KOPT-K1 (cell line): ENCODE measurements around the gene GM2A.
"Not testable (repeated sequence)": the region's sequence is repeated elsewhere in the genome, so short reads cannot be mapped to it uniquely, and the experiment has no call there.

ENCODE experiments used
- H3K27ac ChIP-seq: fragments of 200-600 bp; sonication (generic); 2 replicates; pipeline ENCODE4 v1.5.1; 2016; ENCODE audit warnings: antibody characterized with exemption, mild to moderate bottlenecking, low read depth, low read length; ENCODE audit not compliant: poor library complexity, severe bottlenecking
- H3K36me3 ChIP-seq: fragments of 200-600 bp; sonication (generic); 2 replicates; pipeline ENCODE4 v1.5.1; 2017; ENCODE audit warnings: antibody characterized with exemption, mild to moderate bottlenecking, low read length, moderate library complexity; ENCODE audit not compliant: insufficient read depth
- H3K9me3 ChIP-seq: fragments of 200-600 bp; sonication (generic); 2 replicates; pipeline ENCODE4 v1.5.1; 2017; ENCODE audit warnings: antibody characterized with exemption, low read length, mild to moderate bottlenecking; ENCODE audit not compliant: insufficient read depth, poor library complexity, severe bottlenecking

Gene GM2A

DNA sequence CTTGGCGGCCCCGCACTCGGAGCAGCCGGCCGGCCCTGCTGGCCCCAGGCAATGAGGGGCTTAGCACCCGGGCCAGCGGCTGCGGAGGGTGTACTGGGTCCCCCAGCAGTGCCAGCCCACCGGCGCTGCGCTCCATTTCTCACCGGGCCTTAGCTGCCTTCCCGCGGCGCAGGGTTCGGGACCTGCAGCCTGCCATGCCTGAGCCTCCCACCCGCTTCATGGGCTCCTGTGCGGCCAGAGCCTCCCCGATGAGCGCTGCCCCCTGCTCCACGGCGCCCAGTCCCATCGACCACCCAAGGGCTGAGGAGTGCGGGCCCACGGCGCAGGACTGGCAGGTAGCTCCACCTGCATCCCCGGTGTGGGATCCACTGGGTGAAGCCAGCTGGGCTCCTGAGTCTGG is 56.3 kb downstream of the GM2A start:
- H3K27ac ChIP-seq, H3K36me3 ChIP-seq, H3K9me3 ChIP-seq: not testable (repeated sequence)

- H3K9me3 ChIP-seq, H3K36me3 ChIP-seq, H3K27ac ChIP-seq: not testable (repeated sequence)
Measured at GRCh38 chr5:151309821-151310220, 56.8 kb downstream of the GM2A start.

- Histone ChIP-seq H3K27ac (no peak overlapping the region), H3K36me3 (no peaks in the 10 kb centered on the region), H3K9me3 (peaks cover 5% of the 10 kb centered on the region)
Measured at GRCh38 chr5:151310932-151311331, 57.9 kb downstream of the GM2A start.

GRCh38 chr5:151312756-151313324 is 59.9 kb downstream of the GM2A start:
- H3K27ac ChIP-seq: no peak overlapping the region
- no peaks in the 10 kb centered on the region for H3K36me3 ChIP-seq
- H3K9me3 ChIP-seq: peaks cover 5% of the 10 kb centered on the region

GRCh38 chr5:151313357-151313756 is 60.4 kb downstream of the GM2A start:
- H3K9me3 ChIP-seq: peaks cover 5% of the 10 kb centered on the region
- no peak overlapping the region for H3K27ac ChIP-seq

GRCh38 chr5:151315998-151316597 is 63.1 kb downstream of the GM2A start:
- Histone ChIP-seq H3K36me3 (no peaks in the 10 kb centered on the region), H3K9me3 (peaks cover 2% of the 10 kb centered on the region), H3K27ac (no peak overlapping the region)

More at GRCh38 chr5:151313357-151313756, 60.4 kb downstream of the GM2A start:
- no peaks in the 10 kb centered on the region for H3K36me3 ChIP-seq

GRCh38 chr5:151317871-151318270 is 64.9 kb downstream of the GM2A start:
- H3K9me3 ChIP-seq: no peaks in the 10 kb centered on the region
- H3K27ac ChIP-seq: no peak overlapping the region
- no peaks in the 10 kb centered on the region for H3K36me3 ChIP-seq

- Histone ChIP-seq H3K9me3 (no peaks in the 10 kb centered on the region), H3K36me3 (no peaks in the 10 kb centered on the region), H3K27ac (no peak overlapping the region)
Measured at GRCh38 chr5:151318850-151319732, 66.1 kb downstream of the GM2A start.
